Stimulated activated naive CD8-positive, alpha-beta T cell treated with anti-CD3 and anti-CD28 coated beads, Interleukin-15, amount 100 ng/mL, for 72 hours (primary cell): Measurements from ENCODE around the gene NDUFB2.
"Not testable (repeated sequence)": the region's sequence is repeated elsewhere in the genome, so short reads cannot be mapped to it uniquely, and the experiment has no call there.

Experiments used
- ATAC-seq: fragments of 150-1000 bp; cut with Tn5 transposase; 2 replicates; pipeline ENCODE4 v1.10.0; 2021; ENCODE audit warnings: mild to moderate bottlenecking, moderate library complexity
- DNase-seq, 2 donors: peaks; one replicate each; pipeline ENCODE4 v3.0.0; 2021 to 2022
- H3K27ac Mint-ChIP-seq, 2 donors: one replicate each; pipeline ENCODE4 v1.8.0; 2022; ENCODE audit warnings: mild to moderate bottlenecking in 2 of 2, mixed read lengths in 2 of 2, moderate library complexity in 2 of 2
- H3K27me3 Mint-ChIP-seq: one replicate; pipeline ENCODE4 v1.8.0; 2022; ENCODE audit warnings: mixed read lengths
- H3K4me1 Mint-ChIP-seq: one replicate; pipeline ENCODE4 v1.8.0; 2022; ENCODE audit warnings: mild to moderate bottlenecking, mixed read lengths
- H3K4me3 Mint-ChIP-seq, 2 donors: one replicate each; pipeline ENCODE4 v1.8.0; 2022; ENCODE audit warnings: mild to moderate bottlenecking in 2 of 2, mixed read lengths in 2 of 2, moderate library complexity in 1 of 2
- H3K9me3 Mint-ChIP-seq, 2 donors: one replicate each; pipeline ENCODE4 v1.8.0; 2022; ENCODE audit warnings: mixed read lengths in 2 of 2

Gene NDUFB2

DNA sequence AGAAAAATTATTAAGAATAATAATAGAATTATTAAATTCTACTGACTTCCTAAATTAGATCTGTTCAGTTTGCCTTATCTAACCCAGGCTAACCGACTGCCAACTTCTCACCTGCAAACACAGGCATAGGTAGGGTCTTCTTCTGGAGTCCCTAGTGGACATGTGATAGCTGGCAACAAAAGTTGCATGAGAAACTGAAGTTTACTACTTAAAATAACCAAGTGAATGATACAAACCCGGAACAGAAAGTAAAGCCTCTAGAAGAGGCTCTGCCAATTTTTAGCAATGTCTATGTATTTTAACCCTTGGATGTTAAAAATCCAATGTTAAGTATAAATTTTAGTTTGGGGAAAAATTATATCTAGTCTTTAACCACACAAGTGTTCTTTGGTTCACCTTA lies 37.6 kb downstream of the NDUFB2 start:
- H3K4me1 Mint-ChIP-seq = no peaks in the 10 kb centered on the region
- no peaks in the 10 kb centered on the region for H3K9me3 Mint-ChIP-seq
- H3K27ac Mint-ChIP-seq = no peak overlapping the region
- ATAC-seq (no peak), DNase-seq (no peak)
- no peak overlapping the region for H3K4me3 Mint-ChIP-seq
- no peaks in the 10 kb centered on the region for H3K27me3 Mint-ChIP-seq

DNA sequence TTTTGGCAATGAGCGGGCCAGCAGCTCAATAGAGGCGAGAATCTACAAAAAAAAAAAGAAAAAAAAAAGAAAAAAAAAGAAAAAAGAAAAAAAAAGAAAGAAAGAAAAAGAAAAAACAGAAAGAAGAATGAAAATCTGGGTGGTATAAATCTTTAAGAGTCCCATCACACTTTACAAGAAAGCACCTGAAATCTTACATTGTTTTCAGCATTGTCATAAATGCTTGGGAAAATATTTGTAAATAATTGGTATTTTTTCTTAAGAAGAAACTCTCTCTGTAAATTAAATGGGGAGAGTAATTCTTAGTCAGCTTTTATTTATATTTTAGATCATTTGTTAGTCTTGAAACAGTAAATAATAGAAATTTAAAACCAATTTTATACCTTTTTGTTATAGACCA lies 38.2 kb downstream of the NDUFB2 start:
- Mint-ChIP-seq H3K4me3 (no peak overlapping the region), H3K9me3 (no peaks in the 10 kb centered on the region), H3K27me3 (no peaks in the 10 kb centered on the region), H3K4me1 (no peaks in the 10 kb centered on the region), H3K27ac (no peak overlapping the region)
- ATAC-seq (no peak), DNase-seq (no peak)

DNA sequence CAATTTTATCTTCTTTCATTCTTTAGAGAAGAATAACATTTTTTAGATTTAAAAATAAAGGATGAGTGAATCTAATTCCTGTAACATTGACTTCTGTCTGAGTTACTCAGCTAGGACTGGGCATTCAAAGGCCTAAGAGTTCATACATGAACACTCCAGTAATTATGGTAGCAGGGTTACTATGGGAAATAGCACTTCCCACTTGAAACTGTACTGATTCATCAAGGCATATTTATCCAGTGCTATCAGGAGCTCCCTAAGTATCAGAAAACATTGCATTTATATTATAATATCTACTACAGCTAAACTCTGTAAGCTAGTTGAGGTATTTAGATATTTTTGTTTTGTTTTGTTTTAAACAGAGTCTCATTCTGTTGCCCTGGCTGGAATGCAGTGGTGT lies 41.8 kb downstream of the NDUFB2 start:
- no peaks in the 10 kb centered on the region for H3K4me1 Mint-ChIP-seq
- H3K27ac Mint-ChIP-seq = no peak overlapping the region
- no peaks in the 10 kb centered on the region for H3K9me3 Mint-ChIP-seq
- H3K27me3 Mint-ChIP-seq = no peaks in the 10 kb centered on the region
- ATAC-seq = no peak
- H3K4me3 Mint-ChIP-seq = no peak overlapping the region
- DNase-seq = no peak

DNA sequence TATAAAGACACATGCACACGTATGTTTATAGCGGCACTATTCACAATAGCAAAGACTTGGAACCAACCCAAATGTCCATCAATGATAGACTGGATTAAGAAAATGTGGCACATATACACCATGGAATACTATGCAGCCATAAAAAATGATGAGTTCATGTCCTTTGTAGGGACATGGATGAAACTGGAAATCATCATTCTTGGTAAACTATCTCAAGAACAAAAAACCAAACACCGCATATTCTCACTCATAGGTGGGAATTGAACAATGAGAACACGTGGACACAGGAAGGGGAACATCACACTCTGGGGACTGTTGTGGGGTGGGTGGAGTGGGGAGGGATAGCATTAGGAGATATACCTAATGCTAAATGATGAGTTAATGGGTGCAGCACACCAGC lies 46.7 kb downstream of the NDUFB2 start:
- H3K9me3 Mint-ChIP-seq, H3K27ac Mint-ChIP-seq, H3K4me3 Mint-ChIP-seq, ATAC-seq, H3K4me1 Mint-ChIP-seq, DNase-seq, H3K27me3 Mint-ChIP-seq: not testable (repeated sequence)

DNA sequence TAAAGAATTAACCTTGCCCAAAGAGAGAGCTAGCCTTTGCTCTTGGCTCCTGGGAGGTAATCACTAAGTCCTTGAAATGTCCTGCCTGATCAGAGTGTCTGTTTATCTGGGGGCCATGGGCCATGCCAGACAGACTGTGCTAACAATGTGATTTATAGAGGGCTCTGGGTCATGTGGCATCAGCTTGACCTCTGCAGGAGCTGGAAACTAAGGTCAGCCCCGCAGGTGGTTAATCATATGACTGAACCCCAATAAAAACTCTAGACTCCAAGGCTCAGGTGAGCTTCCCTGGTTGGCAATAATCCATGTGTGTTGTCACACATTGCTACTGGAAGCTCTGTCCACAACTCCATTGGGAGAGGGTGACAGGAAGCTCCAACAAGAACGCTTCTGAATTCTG lies 47.5 kb downstream of the NDUFB2 start:
- H3K4me3 Mint-ChIP-seq = no peak overlapping the region
- no peak overlapping the region for H3K27ac Mint-ChIP-seq
- DNase-seq (no peak), ATAC-seq (no peak)
- H3K9me3 Mint-ChIP-seq = no peaks in the 10 kb centered on the region
- no peaks in the 10 kb centered on the region for H3K4me1 Mint-ChIP-seq
- H3K27me3 Mint-ChIP-seq = no peaks in the 10 kb centered on the region

DNA sequence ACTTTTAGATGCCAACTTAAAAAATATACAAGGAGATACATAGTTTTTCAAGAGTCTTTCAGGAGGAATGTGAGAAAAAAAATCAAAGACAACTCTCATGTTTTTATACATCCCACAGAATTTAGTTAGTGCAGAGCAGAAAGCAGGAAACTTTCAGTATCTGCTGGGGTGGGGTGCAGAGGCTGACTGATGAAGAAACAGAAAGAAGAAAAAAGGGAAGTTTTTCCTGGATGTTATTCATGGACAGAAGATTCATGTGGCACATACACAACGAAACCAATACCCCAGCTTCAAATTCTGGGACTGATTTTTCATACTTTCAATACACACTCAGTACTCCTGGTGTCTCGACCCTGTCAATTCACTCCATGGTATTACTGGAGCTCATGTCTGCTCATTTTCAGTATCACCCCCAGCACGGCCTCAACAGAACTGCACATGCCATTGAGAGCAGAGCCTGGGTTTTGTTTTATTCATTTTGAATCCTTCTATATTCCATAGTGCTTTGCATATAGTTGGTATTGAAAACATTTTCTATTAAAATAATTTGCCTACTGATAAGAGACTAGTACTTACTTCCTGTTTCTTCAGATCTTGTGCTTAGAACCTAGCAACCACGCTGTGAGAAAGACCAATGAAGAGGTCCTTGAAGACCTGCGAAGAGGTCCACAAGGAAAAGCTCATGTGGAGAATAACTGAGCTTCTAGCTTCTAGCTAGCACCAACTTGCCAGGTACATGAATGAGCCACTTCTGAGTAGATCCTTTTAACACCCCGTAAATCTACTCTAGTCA lies 49.0 kb downstream of the NDUFB2 start:
- H3K9me3 Mint-ChIP-seq = no peaks in the 10 kb centered on the region
- no peaks in the 10 kb centered on the region for H3K4me1 Mint-ChIP-seq
- H3K27ac Mint-ChIP-seq = no peak overlapping the region
- ATAC-seq = no peak
- no peak overlapping the region for H3K4me3 Mint-ChIP-seq
- H3K27me3 Mint-ChIP-seq = no peaks in the 10 kb centered on the region
- no peak for DNase-seq

DNA sequence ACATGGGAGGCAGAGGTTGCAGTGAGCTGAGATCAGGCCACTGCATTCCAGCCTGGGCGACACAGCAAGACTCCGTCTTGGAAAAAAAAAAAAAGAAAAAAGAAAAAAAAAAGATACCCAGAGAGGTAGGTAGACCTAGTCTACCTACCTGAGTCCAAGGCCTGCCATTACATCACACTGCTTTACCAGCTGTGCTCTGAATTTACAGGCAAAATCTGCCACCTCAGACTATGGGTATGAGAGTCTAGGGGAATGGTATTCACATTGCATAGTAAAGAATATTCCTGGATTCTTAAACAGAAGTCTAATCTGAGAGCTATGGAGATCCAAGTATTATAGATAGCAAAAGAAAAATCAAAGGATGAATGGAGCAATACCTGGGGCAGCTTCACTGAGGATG lies 50.2 kb downstream of the NDUFB2 start:
- H3K4me3 Mint-ChIP-seq = no peak overlapping the region
- no peaks in the 10 kb centered on the region for H3K9me3 Mint-ChIP-seq
- H3K27ac Mint-ChIP-seq = no peak overlapping the region
- H3K27me3 Mint-ChIP-seq = no peaks in the 10 kb centered on the region
- ATAC-seq = no peak
- no peak for DNase-seq
- no peaks in the 10 kb centered on the region for H3K4me1 Mint-ChIP-seq

DNA sequence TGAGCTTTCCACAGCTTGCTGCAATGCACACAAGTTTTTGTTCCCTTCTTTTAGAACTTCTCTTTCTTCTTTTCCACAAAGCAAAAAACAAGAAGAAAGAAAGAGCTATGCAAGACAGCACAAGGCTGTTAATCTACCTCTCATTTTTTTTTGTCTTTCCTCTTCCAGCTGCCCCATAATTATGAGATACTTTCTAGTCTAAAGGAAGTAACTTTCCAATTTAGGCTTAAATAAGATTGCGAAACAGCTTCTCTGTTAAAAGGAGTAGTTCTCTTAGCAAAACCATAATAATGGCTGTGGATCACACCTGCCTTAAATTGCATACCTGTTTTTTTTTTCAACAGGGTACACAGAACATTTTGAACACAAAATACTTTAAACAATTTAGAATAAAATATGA lies 56.0 kb downstream of the NDUFB2 start:
- DNase-seq = no peak

DNA sequence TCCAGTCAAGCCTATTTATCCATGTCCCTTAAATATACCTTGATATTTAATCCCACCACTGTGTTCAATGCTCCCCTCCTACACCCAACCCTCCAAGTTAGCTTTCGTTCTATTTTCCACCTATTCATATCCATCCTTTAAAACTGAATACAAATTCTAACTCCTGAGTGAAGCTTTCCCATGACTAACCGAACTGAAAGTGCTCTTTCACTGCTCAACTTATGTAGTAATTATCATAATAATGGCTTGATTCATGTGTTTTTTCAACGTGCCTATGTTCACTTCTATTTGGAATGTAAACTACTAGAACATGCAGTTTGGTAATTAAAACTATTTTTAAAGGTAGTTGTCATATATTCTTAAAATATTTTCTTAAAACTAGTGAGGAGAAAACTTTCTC lies 58.0 kb downstream of the NDUFB2 start:
- H3K27ac Mint-ChIP-seq = no peak overlapping the region
- H3K9me3 Mint-ChIP-seq = no peaks in the 10 kb centered on the region
- no peak for ATAC-seq

More for the DNA sequence above, 56.0 kb downstream of the NDUFB2 start:
- H3K9me3 Mint-ChIP-seq = no peaks in the 10 kb centered on the region
- H3K4me1 Mint-ChIP-seq = no peaks in the 10 kb centered on the region
- no peak overlapping the region for H3K27ac Mint-ChIP-seq
- no peak for ATAC-seq
- H3K4me3 Mint-ChIP-seq = no peak overlapping the region
- H3K27me3 Mint-ChIP-seq = no peaks in the 10 kb centered on the region

More for the DNA sequence above, 58.0 kb downstream of the NDUFB2 start:
- H3K4me3 Mint-ChIP-seq = no peak overlapping the region
- no peaks in the 10 kb centered on the region for H3K27me3 Mint-ChIP-seq
- no peaks in the 10 kb centered on the region for H3K4me1 Mint-ChIP-seq
- DNase-seq = no peak
